ENCODE data around the gene RFC5. TPM values are rescaled to one million over a fixed set of nuclear protein-coding genes. Genes with fewer than 3 reads are reported as not detected.

Gene RFC5, protein sequence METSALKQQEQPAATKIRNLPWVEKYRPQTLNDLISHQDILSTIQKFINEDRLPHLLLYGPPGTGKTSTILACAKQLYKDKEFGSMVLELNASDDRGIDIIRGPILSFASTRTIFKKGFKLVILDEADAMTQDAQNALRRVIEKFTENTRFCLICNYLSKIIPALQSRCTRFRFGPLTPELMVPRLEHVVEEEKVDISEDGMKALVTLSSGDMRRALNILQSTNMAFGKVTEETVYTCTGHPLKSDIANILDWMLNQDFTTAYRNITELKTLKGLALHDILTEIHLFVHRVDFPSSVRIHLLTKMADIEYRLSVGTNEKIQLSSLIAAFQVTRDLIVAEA
- total RNA-seq (2021; ENCODE audit: unreplicated experiment) (78.6 TPM), Bru-seq, nascent RNA (percentile 85 among the genes with signal in this experiment), BruChase-seq, experiment 1, labeled RNA remaining after a 6-hour chase (percentile 91 among the genes with signal in this experiment), BruChase-seq, experiment 2, labeled RNA remaining after a 2-hour chase (percentile 87 among the genes with signal in this experiment)
- 36.8 and 55.1 TPM in 2 replicates for polyA plus RNA-seq (2012)
- long read RNA-seq, transcript RFC5-204 (11 exons, 1,655 nt) = major isoform, 143 of 221 reads
- long read RNA-seq, partial matches to known transcripts = 50 of 221 reads
- long read RNA-seq, other reads (novel, unspliced or antisense) = 28 of 221 reads

DNA sequence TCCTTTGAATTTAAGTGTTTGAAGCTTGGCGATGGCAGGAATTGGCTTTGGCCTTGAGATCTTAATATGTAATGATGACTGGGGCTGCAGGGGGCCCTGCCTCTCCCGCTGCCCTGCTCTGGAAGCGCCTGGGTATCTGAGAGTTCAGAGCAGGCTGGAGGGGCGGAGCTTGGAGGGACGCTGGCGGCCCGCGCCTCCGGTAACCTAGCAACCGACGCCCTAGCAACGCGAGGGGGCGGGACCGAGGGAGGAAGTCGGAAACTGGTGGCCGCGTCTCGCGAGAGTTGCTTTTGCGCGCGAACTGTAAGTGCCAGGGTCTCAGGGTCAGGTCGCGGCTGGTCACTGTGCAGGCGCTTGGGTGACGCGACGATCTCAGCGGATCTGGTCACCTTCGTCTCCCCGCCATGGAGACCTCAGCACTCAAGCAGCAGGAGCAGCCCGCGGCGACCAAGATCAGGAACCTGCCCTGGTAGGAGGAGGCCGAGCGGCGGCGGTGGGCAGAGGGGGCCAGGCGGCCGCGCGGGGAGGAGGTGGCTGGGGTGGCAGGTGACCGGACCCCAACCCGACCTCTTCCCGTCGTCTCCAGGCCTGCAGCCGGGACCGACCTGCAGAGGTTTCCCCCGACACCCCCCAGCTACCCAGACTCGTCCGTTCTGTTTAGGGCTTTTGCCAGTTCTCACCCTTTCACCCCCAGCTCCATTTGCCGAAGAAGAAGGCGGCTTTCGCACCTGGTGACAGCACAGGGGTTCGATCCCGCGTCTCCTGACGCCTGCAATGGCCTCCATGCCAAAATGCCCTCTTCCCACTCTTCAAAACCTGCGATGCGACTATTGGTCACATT, at the start of gene RFC5:
TSS of gene RFC5 (plus strand) at position 280 of the 841 bp plus-strand sequence. CDS start at position 405, 125 bp downstream.
- no peaks in the 10 kb centered on the region for H3K9me2 ChIP-seq (ENCODE audit: insufficient read depth)
- peaks cover 23 to 36% of the 10 kb centered on the region in 2 experiments; a peak in 3 of 4 replicates for H3K36me3 ChIP-seq (ENCODE audit: control insufficient read depth in 1 of 2, insufficient read depth in 2 of 2, low read length in 2 of 2)
- peak; percentile 95 for ATAC-seq
- no peaks in the 10 kb centered on the region for H3K9me3 ChIP-seq (ENCODE audit: control insufficient read depth in 1 of 2, insufficient read depth in 1 of 2, low read depth in 1 of 2, low read length in 2 of 2)
- TF ChIP-seq EZH2phosphoT487 (IDR thresholded peaks at IDR 0.05; ENCODE audit: borderline replicate concordance) (no peak), POLR2AphosphoS5 (IDR thresholded peaks at IDR 0.05; ENCODE audit: low read depth, low read length) (peak; percentile 89), ELF1 (IDR thresholded peaks at IDR 0.05; ENCODE audit: borderline replicate concordance, low read depth) (peak; percentile 60; the same call in 1 of the 2 replicates), RAD21 (IDR thresholded peaks at IDR 0.05; ENCODE audit: low read depth) (no peak), ZFX (IDR thresholded peaks at IDR 0.05) (peak; percentile 54; the same call in 1 of the 2 replicates), SIN3A (IDR thresholded peaks at IDR 0.05; ENCODE audit: low read depth) (peak; percentile 57; the same call in 1 of the 2 replicates), EGR1 (IDR thresholded peaks at IDR 0.05; ENCODE audit: low read depth) (peak; percentile 71), SP1 (IDR thresholded peaks at IDR 0.05; ENCODE audit: low read depth) (no peak; the same call in 1 of the 2 replicates), EZH2 (IDR thresholded peaks at IDR 0.05) (no peak)
- TF ChIP-seq, protein P1, sequence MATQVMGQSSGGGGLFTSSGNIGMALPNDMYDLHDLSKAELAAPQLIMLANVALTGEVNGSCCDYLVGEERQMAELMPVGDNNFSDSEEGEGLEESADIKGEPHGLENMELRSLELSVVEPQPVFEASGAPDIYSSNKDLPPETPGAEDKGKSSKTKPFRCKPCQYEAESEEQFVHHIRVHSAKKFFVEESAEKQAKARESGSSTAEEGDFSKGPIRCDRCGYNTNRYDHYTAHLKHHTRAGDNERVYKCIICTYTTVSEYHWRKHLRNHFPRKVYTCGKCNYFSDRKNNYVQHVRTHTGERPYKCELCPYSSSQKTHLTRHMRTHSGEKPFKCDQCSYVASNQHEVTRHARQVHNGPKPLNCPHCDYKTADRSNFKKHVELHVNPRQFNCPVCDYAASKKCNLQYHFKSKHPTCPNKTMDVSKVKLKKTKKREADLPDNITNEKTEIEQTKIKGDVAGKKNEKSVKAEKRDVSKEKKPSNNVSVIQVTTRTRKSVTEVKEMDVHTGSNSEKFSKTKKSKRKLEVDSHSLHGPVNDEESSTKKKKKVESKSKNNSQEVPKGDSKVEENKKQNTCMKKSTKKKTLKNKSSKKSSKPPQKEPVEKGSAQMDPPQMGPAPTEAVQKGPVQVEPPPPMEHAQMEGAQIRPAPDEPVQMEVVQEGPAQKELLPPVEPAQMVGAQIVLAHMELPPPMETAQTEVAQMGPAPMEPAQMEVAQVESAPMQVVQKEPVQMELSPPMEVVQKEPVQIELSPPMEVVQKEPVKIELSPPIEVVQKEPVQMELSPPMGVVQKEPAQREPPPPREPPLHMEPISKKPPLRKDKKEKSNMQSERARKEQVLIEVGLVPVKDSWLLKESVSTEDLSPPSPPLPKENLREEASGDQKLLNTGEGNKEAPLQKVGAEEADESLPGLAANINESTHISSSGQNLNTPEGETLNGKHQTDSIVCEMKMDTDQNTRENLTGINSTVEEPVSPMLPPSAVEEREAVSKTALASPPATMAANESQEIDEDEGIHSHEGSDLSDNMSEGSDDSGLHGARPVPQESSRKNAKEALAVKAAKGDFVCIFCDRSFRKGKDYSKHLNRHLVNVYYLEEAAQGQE (IDR thresholded peaks at IDR 0.05; ENCODE audit: low read depth) = no peak
- TF ChIP-seq, protein P2, sequence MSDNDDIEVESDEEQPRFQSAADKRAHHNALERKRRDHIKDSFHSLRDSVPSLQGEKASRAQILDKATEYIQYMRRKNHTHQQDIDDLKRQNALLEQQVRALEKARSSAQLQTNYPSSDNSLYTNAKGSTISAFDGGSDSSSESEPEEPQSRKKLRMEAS (IDR thresholded peaks at IDR 0.05) = peak; percentile 76
- TF ChIP-seq, protein P3, sequence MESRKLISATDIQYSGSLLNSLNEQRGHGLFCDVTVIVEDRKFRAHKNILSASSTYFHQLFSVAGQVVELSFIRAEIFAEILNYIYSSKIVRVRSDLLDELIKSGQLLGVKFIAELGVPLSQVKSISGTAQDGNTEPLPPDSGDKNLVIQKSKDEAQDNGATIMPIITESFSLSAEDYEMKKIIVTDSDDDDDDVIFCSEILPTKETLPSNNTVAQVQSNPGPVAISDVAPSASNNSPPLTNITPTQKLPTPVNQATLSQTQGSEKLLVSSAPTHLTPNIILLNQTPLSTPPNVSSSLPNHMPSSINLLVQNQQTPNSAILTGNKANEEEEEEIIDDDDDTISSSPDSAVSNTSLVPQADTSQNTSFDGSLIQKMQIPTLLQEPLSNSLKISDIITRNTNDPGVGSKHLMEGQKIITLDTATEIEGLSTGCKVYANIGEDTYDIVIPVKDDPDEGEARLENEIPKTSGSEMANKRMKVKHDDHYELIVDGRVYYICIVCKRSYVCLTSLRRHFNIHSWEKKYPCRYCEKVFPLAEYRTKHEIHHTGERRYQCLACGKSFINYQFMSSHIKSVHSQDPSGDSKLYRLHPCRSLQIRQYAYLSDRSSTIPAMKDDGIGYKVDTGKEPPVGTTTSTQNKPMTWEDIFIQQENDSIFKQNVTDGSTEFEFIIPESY (IDR thresholded peaks at IDR 0.05; ENCODE audit: extremely low read depth, insufficient replicate concordance, low read length) = peak; percentile 98
- peaks cover 11 to 24% of the 10 kb centered on the region in 2 experiments; a peak in 3 of 4 replicates for H3K4me1 ChIP-seq (ENCODE audit: control insufficient read depth in 1 of 2, insufficient read depth in 2 of 2, low read length in 2 of 2)
- H4K20me1 ChIP-seq (ENCODE audit: insufficient read depth) = no peaks in the 10 kb centered on the region
- peak within 1 kb of the TSS; percentile 68 to 86 for H3K4me3 ChIP-seq (replicated peaks in 1 of 2; ENCODE audit: low read depth in 1 of 2, low read length in 2 of 2)
- peak within 1 kb of the TSS; percentile 65 for H2AFZ ChIP-seq (ENCODE audit: low read depth, low read length, poor library complexity, severe bottlenecking)
- H3K4me2 ChIP-seq (ENCODE audit: low read length) = peak within 1 kb of the TSS; percentile 86
- intact Hi-C loops (cut with micrococcal nuclease) = loop anchor here (2.0 kb wide), 1 partner anchor 30 kb away; no protein-coding TSS in a partner anchor
- CTCF ChIA-PET = interaction anchor here (1.4 kb wide), 1 partner anchor 17 kb away, joined by 4 read pairs; no protein-coding TSS in a partner anchor
- DNase-seq (ENCODE audit: low read depth, low spot score) = peak; percentile 92
- POLR2A ChIA-PET = interaction anchor here (0.8 to 1.9 kb wide), 4 partner anchors 14 to 29 kb away, joined by 3 to 8 read pairs (median 4); no protein-coding TSS in a partner anchor
- RAD21 ChIA-PET (ENCODE audit: low non-redundant PET in 1 of 2, low total read pairs in 2 of 2, uncharacterized antibody in 2 of 2, unreplicated experiment in 2 of 2) = interaction anchor here in 1 of 2 experiments (1.0 kb wide), 1 partner anchor 48 kb away, joined by 4 read pairs; the partner anchor contains the start of gene KSR2
- H3K9ac ChIP-seq (ENCODE audit: low read length) = peak within 1 kb of the TSS; percentile 90
- H3K79me2 ChIP-seq (ENCODE audit: insufficient read depth, low read length) = peaks cover 43% of the 10 kb centered on the region
- peak within 1 kb of the TSS; percentile 75 for H3K27ac ChIP-seq (ENCODE audit: low read depth, low read length)
- H3K27me3 ChIP-seq (ENCODE audit: insufficient read depth, low read length) = no peaks in the 10 kb centered on the region
- TSS peak; percentile 53 for BruUV-seq (replicated peaks)
